H1 (cell line): ENCODE results near the gene TTLL1.

ENCODE experiments used
- BCL11A ChIP-seq, 2 experiments: IDR thresholded peaks; one replicate each; pipeline ENCODE4 v1.6.1; 2011; ENCODE audit warnings: low read depth in 2 of 2, low read length in 2 of 2, mild to moderate bottlenecking in 2 of 2
- TF ChIP-seq, protein P1 (sequence below): IDR thresholded peaks from 2 replicates; pipeline ENCODE4 v1.6.1; 2012; ENCODE audit warnings: inconsistent platforms
- TF ChIP-seq, protein P2 (sequence below): IDR thresholded peaks from 2 replicates; pipeline ENCODE4 v1.6.1; 2012; ENCODE audit warnings: low read length, inconsistent platforms
- TF ChIP-seq, protein P3 (sequence below), 3 experiments: IDR thresholded peaks; 1 replicate in 2 of 3; 2 replicates in 1 of 3; pipeline versions ENCODE4 v1.5.1 to v1.6.1; 2011; ENCODE audit warnings: low read length in 3 of 3, mild to moderate bottlenecking in 3 of 3, inconsistent platforms in 2 of 3, low read depth in 1 of 3, moderate library complexity in 1 of 3; ENCODE audit not compliant: insufficient read depth in 1 of 3; ENCODE audit errors: control extremely low read depth in 1 of 3

DNA sequence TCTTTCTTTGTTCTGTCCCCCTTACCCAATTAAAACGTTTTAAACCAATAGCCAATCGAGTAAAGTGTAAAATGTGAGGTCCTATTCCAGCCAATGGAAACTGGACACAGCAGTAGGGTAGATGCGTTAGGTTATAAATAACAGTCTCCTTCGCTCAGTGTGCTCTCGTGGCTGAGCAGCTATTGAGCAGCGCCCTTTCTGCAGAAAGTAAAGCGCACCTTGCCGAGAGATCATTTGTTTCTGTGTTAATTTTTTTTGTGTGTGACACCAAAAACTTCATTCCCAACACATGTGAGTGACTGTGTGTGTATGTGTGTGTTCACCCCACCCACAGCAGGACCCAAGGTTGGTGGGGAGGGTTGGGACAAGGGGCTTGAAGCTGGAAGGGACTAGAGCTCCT, 7.2 kb upstream of the TTLL1 start:
- TF ChIP-seq, protein P1, sequence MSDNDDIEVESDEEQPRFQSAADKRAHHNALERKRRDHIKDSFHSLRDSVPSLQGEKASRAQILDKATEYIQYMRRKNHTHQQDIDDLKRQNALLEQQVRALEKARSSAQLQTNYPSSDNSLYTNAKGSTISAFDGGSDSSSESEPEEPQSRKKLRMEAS, result no peak
- TF ChIP-seq, protein P2, sequence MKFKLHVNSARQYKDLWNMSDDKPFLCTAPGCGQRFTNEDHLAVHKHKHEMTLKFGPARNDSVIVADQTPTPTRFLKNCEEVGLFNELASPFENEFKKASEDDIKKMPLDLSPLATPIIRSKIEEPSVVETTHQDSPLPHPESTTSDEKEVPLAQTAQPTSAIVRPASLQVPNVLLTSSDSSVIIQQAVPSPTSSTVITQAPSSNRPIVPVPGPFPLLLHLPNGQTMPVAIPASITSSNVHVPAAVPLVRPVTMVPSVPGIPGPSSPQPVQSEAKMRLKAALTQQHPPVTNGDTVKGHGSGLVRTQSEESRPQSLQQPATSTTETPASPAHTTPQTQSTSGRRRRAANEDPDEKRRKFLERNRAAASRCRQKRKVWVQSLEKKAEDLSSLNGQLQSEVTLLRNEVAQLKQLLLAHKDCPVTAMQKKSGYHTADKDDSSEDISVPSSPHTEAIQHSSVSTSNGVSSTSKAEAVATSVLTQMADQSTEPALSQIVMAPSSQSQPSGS, result no peak
- no peak for TF ChIP-seq BCL11A (IDR thresholded peaks at IDR 0.05; ENCODE audit: low read depth in 2 of 2, low read length in 2 of 2)
- TF ChIP-seq, protein P3, sequence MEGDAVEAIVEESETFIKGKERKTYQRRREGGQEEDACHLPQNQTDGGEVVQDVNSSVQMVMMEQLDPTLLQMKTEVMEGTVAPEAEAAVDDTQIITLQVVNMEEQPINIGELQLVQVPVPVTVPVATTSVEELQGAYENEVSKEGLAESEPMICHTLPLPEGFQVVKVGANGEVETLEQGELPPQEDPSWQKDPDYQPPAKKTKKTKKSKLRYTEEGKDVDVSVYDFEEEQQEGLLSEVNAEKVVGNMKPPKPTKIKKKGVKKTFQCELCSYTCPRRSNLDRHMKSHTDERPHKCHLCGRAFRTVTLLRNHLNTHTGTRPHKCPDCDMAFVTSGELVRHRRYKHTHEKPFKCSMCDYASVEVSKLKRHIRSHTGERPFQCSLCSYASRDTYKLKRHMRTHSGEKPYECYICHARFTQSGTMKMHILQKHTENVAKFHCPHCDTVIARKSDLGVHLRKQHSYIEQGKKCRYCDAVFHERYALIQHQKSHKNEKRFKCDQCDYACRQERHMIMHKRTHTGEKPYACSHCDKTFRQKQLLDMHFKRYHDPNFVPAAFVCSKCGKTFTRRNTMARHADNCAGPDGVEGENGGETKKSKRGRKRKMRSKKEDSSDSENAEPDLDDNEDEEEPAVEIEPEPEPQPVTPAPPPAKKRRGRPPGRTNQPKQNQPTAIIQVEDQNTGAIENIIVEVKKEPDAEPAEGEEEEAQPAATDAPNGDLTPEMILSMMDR (IDR thresholded peaks at IDR 0.05; ENCODE audit: control extremely low read depth in 1 of 3, insufficient read depth in 1 of 3, low read depth in 1 of 3, low read length in 3 of 3), result no peak
